ENCODE measurements around the gene NEK5.

GRCh38 chr13:52006523-52007245 is 122.2 kb downstream of the NEK5 start:
- TF ChIP-seq, protein P1, sequence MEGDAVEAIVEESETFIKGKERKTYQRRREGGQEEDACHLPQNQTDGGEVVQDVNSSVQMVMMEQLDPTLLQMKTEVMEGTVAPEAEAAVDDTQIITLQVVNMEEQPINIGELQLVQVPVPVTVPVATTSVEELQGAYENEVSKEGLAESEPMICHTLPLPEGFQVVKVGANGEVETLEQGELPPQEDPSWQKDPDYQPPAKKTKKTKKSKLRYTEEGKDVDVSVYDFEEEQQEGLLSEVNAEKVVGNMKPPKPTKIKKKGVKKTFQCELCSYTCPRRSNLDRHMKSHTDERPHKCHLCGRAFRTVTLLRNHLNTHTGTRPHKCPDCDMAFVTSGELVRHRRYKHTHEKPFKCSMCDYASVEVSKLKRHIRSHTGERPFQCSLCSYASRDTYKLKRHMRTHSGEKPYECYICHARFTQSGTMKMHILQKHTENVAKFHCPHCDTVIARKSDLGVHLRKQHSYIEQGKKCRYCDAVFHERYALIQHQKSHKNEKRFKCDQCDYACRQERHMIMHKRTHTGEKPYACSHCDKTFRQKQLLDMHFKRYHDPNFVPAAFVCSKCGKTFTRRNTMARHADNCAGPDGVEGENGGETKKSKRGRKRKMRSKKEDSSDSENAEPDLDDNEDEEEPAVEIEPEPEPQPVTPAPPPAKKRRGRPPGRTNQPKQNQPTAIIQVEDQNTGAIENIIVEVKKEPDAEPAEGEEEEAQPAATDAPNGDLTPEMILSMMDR (IDR thresholded peaks at IDR 0.05; ENCODE audit: insufficient read depth, low read length, poor library complexity, severe bottlenecking), result no peak
- TF ChIP-seq EZH2phosphoT487 (conservative IDR thresholded peaks at IDR 0.05; ENCODE audit: low read length), result no peak
